Caco-2 (cell line): ENCODE measurements around the gene TRPC1. TPM values are rescaled to one million over a fixed set of nuclear protein-coding genes. Genes with fewer than 3 reads are reported as not detected.
A peak's percentile ranks its signal among the peaks of the same experiment; 100 is the strongest.

Experiments
- BruUV-seq: library from RNA; stranded (reverse); fragments of 400-500 nt; replicated peaks from 2 replicates; lab custom pipeline; 2021; lab: Mats Ljungman, UMichigan
- CTCF ChIA-PET: fragments of 300-600 bp; sonication (Branson Sonifier 250); formaldehyde crosslinking; loops from one replicate; lab custom pipeline; 2022; ENCODE audit warnings: antibody characterized with exemption; lab: Charles Lee
- POLR2A ChIA-PET: fragments of 300-600 bp; sonication (Branson Sonifier 250); formaldehyde crosslinking; loops from one replicate; lab custom pipeline; 2022; ENCODE audit warnings: antibody characterized with exemption; lab: Charles Lee
- DNase-seq, 2 experiments: peaks; one replicate each; pipeline versions ENCODE4 v3.0.0 to v3.0.0-alpha.2; 2020 to 2022
- H3K27me3 ChIP-seq: replicated peaks from 2 replicates; pipeline ENCODE4 v1.6.0; 2011; ENCODE audit warnings: low read length; ENCODE audit not compliant: control insufficient read depth, insufficient read depth
- H3K36me3 ChIP-seq: 2 replicates; pipeline ENCODE4 v1.5.1; 2011; ENCODE audit warnings: low read length; ENCODE audit not compliant: control insufficient read depth, insufficient read depth
- H3K4me1 ChIP-seq: fragments of 250-450 bp; sonication (Bioruptor Pico); 2 replicates; pipeline ENCODE4 v1.5.1; 2020; ENCODE audit warnings: mild to moderate bottlenecking
- H3K4me3 ChIP-seq: 2 replicates; pipeline ENCODE4 v1.5.1; 2011; ENCODE audit warnings: low read depth, mild to moderate bottlenecking, control low read depth, low read length
- H3K9me3 ChIP-seq: fragments of 250-450 bp; sonication (Bioruptor Pico); 2 replicates; pipeline ENCODE4 v1.5.1; 2020; ENCODE audit warnings: mild to moderate bottlenecking, moderate library complexity
- H3K27ac Mint-ChIP-seq: one replicate; pipeline ENCODE4 v1.8.0; 2022; ENCODE audit warnings: mixed read lengths; ENCODE audit not compliant: unreplicated experiment
- H3K27me3 Mint-ChIP-seq: one replicate; pipeline ENCODE4 v1.8.0; 2022; ENCODE audit warnings: mixed read lengths; ENCODE audit not compliant: insufficient read depth, unreplicated experiment
- H3K36me3 Mint-ChIP-seq: one replicate; pipeline ENCODE4 v1.8.0; 2022; ENCODE audit warnings: mild to moderate bottlenecking, mixed read lengths; ENCODE audit not compliant: insufficient read depth, unreplicated experiment
- H3K4me1 Mint-ChIP-seq: one replicate; pipeline ENCODE4 v1.8.0; 2022; ENCODE audit warnings: low read depth, mixed read lengths; ENCODE audit not compliant: unreplicated experiment
- H3K4me3 Mint-ChIP-seq: one replicate; pipeline ENCODE4 v1.8.0; 2022; ENCODE audit warnings: mild to moderate bottlenecking, moderate library complexity, mixed read lengths; ENCODE audit not compliant: unreplicated experiment
- H3K9me3 Mint-ChIP-seq: one replicate; pipeline ENCODE4 v1.8.0; 2022; ENCODE audit warnings: mixed read lengths; ENCODE audit not compliant: unreplicated experiment
- CTCF ChIP-seq, 2 experiments: fragments of 200-600 bp in 1 of 2; IDR thresholded peaks; 1 replicate in 1 of 2; 2 replicates in 1 of 2; pipeline versions ENCODE4 v1.5.1 to v1.8.0; 2011 to 2022; ENCODE audit warnings: antibody characterized with exemption in 1 of 2, control low read depth in 1 of 2, inconsistent platforms in 1 of 2, low read depth in 1 of 2, low read length in 1 of 2, mild to moderate bottlenecking in 1 of 2, moderate library complexity in 1 of 2; ENCODE audit not compliant: insufficient read depth in 1 of 2, severe bottlenecking in 1 of 2, unreplicated experiment in 1 of 2
- intact Hi-C: fragments of 100-400 bp; cut with micrococcal nuclease; formaldehyde crosslinking; loops from one replicate; pipeline ENCODE4 v1.10.0; 2022; ENCODE audit not compliant: unreplicated experiment
- total RNA-seq: library from RNA; stranded (reverse); gene quantifications from 2 replicates; pipeline ENCODE4 v1.2.3, GENCODE V29; 2022

Gene TRPC1
- total RNA-seq, 1 experiment from 2014 or later = 8.3 TPM

GRCh38 chr3:142857056-142857455 is 133.2 kb downstream of the TRPC1 start:
- Histone ChIP-seq H3K9me3 (no peaks in the 10 kb centered on the region), H3K4me1 (no peaks in the 10 kb centered on the region), H3K4me3 (no peak overlapping the region), H3K36me3 (no peaks in the 10 kb centered on the region), H3K27me3 (no peaks in the 10 kb centered on the region)
- H3K36me3 Mint-ChIP-seq = no peaks in the 10 kb centered on the region
- intact Hi-C loops = no loop called here
- H3K9me3 Mint-ChIP-seq = no peaks in the 10 kb centered on the region
- H3K4me1 Mint-ChIP-seq = peaks cover 5% of the 10 kb centered on the region
- POLR2A ChIA-PET = no interaction called here
- BruUV-seq = no TSS peak
- peak in 1 of 2 experiments; percentile 38 for TF ChIP-seq CTCF (IDR thresholded peaks at IDR 0.05; ENCODE audit: insufficient read depth in 1 of 2, low read depth in 1 of 2, low read length in 1 of 2, severe bottlenecking in 1 of 2, unreplicated experiment in 1 of 2)
- CTCF ChIA-PET = interaction anchor here (0.7 to 1.4 kb wide), 2 partner anchors 28 to 663 kb away, joined by 5 to 6 read pairs; no protein-coding TSS in a partner anchor
- DNase-seq = peak in 1 of 2 experiments; percentile 47
- no peak overlapping the region for H3K4me3 Mint-ChIP-seq
- H3K27me3 Mint-ChIP-seq = peaks cover 3% of the 10 kb centered on the region
- H3K27ac Mint-ChIP-seq = no peak overlapping the region

Other genes starting within 250 kb of the TRPC1 start
- gene ATR, start 145.3 kb upstream of the TRPC1 start, total RNA-seq = 17.2 and 17.5 TPM in 2 replicates
- gene PLS1, start 127.6 kb upstream of the TRPC1 start, total RNA-seq = 19.2 and 23.6 TPM in 2 replicates
- gene PCOLCE2, start 165.0 kb downstream of the TRPC1 start, total RNA-seq = 0.34 and 1.1 TPM in 2 replicates
- gene PAQR9, start 239.6 kb downstream of the TRPC1 start, total RNA-seq = not detected in 2 replicates